GM19351 (cell line): ENCODE results near the gene ATAD3B.
"Not testable (repeated sequence)": the region's sequence is repeated elsewhere in the genome, so short reads cannot be mapped to it uniquely, and the experiment has no call there.

ENCODE experiments used
- ATAC-seq: cut with Tn5 transposase; IDR thresholded peaks from one replicate; pipeline ENCODE4 v1.9.1; 2021; ENCODE audit warnings: mild to moderate bottlenecking, moderate library complexity; ENCODE audit not compliant: unreplicated experiment

ATAD3B gene

GRCh38 chr1:1450616-1451015 lies 20.9 kb upstream of the ATAD3B start:
- ATAC-seq, result not testable (repeated sequence)

GRCh38 chr1:1451696-1452364 lies 19.7 kb upstream of the ATAD3B start:
- ATAC-seq, result no peak

- not testable (repeated sequence) for ATAC-seq
These were observed 19.2 kb upstream of the ATAD3B start for GRCh38 chr1:1452365-1452739.

- no peak for ATAC-seq
These were observed 18.7 kb upstream of the ATAD3B start for GRCh38 chr1:1452882-1453281.

- ATAC-seq, result not testable (repeated sequence)
These were observed 17.1 kb upstream of the ATAD3B start for GRCh38 chr1:1454286-1455056.

GRCh38 chr1:1455366-1455884 lies 16.1 kb upstream of the ATAD3B start:
- no peak for ATAC-seq

- ATAC-seq, result not testable (repeated sequence)
These were observed 15.6 kb upstream of the ATAD3B start for GRCh38 chr1:1455934-1456333.

- ATAC-seq, result not testable (repeated sequence)
These were observed 14.8 kb upstream of the ATAD3B start for GRCh38 chr1:1456683-1457255.

GRCh38 chr1:1459156-1459555 lies 12.4 kb upstream of the ATAD3B start:
- ATAC-seq, result not testable (repeated sequence)

GRCh38 chr1:1459711-1460110 lies 11.9 kb upstream of the ATAD3B start:
- ATAC-seq, result not testable (repeated sequence)

GRCh38 chr1:1460540-1461130 lies 10.9 kb upstream of the ATAD3B start:
- ATAC-seq, result no peak

GRCh38 chr1:1461721-1462317 lies 9.7 kb upstream of the ATAD3B start:
- no peak for ATAC-seq

GRCh38 chr1:1462318-1462966 lies 9.1 kb upstream of the ATAD3B start:
- ATAC-seq, result no peak

GRCh38 chr1:1463312-1463711 lies 8.3 kb upstream of the ATAD3B start:
- no peak for ATAC-seq

GRCh38 chr1:1468196-1468985 lies 3.2 kb upstream of the ATAD3B start:
- not testable (repeated sequence) for ATAC-seq

- ATAC-seq, result no peak
These were observed 758 bp upstream of the ATAD3B start for GRCh38 chr1:1470626-1471388.

- ATAC-seq, result peak; percentile 22
These were observed 700 bp downstream of the ATAD3B start for GRCh38 chr1:1472053-1472876.

GRCh38 chr1:1476011-1476410 lies 4.4 kb downstream of the ATAD3B start:
- ATAC-seq, result not testable (repeated sequence)
